DMS153 treated with DMSO at 0.1 percent for 48 hours (cell line): ENCODE results near the gene MORC2.

ENCODE experiments used
- DNase-seq: peaks from one replicate; lab custom pipeline; 2025; ENCODE audit not compliant: unreplicated experiment; lab: John Stamatoyannopoulos, UW

MORC2 gene

DNA sequence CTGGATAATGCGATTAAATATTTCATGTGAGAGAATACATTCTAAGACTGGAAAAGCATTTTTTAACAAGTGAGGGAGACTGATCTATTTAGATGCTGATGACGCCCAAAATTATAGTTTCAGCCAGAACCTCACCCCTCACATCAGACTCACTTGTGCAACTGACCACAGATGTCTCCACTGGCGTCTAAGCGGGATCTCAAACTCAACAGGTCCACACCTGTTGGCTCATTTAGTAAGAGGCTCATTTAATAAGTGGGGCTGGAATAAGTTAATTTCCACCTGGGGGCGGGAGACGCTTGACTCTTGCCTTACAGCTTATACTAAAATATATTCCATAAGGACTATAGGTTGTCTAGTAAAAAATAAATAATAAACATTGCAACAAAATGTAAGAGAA is 47.5 kb downstream of the MORC2 start:
- no peak for DNase-seq

DNA sequence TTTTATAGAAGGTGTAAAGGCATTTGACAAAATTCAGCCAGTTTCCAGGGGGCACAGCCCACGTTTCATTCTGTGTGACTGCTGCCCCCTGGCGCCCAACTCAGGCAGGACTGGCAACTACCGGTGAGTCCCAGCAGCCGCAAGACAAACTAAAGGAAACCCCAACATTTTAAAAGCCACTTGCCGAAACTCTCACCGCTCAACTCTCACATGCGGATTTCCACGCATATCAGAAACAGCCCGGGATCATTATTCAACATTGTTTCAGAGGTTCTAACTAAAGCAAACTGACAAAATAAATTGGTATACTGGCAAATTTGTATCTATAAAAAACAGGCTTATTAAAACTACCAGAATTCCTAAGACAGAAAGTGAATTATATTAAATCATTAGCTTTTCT is 48.2 kb downstream of the MORC2 start:
- DNase-seq, result peak; percentile 23

- DNase-seq, result no peak
Measured at GRCh38 chr22:30919973-30920372, 48.6 kb downstream of the MORC2 start.

DNA sequence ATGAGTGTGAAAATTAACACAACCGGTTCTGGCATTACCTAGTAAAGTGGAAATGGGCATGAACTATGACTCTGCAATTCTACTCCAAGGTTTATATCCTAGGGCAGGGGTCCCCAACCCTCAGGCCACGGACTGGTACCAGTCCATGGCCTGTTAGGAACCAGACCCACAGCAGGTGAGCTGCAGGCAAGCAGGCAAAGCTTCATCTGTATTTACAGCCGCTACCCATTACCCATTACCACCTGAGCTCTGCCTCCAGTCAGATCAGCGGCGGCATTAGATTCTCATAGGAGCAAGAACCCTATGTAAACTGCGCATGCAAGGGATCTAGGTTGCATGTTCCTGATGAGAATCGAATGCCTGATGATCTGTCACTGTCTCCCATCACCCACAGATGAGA is 49.8 kb downstream of the MORC2 start:
- no peak for DNase-seq

DNA sequence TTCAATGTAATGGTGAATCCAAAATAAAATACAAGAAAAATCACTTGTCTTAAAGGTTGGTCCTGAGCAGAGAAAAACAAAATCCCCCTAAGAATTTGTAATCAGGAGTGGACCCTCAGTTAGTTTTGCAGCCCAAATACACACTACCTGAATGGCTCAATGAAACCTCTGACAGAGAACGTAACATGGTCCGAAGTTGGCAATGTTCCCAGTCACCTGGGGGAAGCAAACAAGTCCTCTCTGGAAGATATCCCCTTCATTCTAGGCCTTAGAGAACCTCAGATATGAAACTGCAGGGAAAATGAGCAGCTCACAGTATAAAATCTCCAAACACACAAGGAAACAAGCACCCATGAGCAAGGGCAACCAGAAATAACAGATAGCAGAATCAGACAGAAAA is 58.2 kb downstream of the MORC2 start:
- no peak for DNase-seq

GRCh38 chr22:30909306-30909705 is 59.3 kb downstream of the MORC2 start:
- DNase-seq, result no peak

- DNase-seq, result no peak
Measured at GRCh38 chr22:30908051-30908461, 60.5 kb downstream of the MORC2 start.

GRCh38 chr22:30906946-30907345 is 61.6 kb downstream of the MORC2 start:
- no peak for DNase-seq

GRCh38 chr22:30906411-30906810 is 62.2 kb downstream of the MORC2 start:
- no peak for DNase-seq

GRCh38 chr22:30905696-30906341 is 62.8 kb downstream of the MORC2 start:
- DNase-seq, result no peak

DNA sequence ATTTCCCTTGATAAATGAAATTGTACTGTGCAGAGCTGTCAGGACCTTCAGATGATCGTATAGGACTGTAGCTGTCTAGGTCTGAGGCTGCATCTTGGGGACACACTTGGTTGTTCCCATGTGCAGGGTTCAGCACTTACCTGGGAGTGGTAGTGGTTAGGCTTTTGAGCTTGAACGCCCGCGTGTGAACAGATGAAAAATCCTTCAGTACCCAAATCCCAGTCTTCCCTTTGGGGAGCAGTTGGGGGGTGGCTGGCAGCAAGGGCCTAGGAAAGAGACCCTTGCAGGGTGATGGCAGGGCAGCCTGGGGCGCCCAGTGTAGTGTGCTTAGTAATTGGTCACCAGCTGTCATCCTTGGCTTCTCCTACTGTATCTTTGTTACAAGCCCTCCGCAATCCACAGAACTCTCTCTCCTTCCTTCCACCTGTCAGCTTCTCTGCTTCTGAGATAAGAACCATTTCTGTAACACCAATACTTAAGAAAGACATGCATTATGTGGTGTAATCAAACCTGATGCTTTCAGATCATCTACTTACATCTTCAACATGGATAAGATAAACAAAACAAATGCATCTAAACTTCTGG is 64.6 kb downstream of the MORC2 start:
- DNase-seq, result no peak

DNA sequence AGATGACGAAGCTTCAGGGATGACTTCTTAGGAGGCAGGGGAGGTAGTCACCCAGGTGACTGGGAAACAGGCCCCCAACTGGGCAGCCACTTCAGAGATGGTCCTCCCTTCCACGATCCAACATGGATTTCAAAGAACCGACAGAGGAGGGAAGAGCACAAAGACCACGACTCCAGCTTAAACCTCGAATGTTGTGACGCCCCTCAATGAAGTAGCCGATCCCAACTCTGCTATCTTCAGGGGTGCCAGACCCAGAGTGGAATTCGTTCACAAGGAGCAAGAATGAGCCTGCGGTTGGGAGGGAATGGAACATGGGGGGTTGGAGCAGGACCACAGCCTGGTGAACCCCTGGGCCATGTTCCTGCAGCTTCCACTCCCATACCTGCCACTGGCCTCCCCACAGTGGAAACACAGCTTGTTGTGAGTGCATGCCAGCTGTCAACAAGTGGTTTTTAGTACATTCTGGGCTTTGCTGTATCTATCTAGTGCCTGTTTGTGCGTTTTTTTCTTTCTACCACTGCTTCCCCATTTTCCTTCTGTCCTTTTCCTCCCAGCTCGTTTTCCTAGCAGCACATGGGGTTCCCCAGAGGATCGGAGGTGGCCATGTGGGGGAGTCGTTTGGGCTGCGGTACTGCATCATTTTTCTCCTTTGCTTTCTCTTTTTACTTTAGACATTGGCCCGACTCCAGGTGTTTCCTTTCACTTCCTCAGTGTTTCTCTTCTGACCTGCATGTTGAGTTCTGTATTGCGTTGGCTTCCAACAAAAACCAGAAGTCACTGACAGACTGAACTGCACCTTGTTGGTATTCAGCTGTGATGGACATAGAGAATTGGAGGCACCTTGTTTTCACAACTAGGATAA is 65.8 kb downstream of the MORC2 start:
- DNase-seq, result no peak

DNA sequence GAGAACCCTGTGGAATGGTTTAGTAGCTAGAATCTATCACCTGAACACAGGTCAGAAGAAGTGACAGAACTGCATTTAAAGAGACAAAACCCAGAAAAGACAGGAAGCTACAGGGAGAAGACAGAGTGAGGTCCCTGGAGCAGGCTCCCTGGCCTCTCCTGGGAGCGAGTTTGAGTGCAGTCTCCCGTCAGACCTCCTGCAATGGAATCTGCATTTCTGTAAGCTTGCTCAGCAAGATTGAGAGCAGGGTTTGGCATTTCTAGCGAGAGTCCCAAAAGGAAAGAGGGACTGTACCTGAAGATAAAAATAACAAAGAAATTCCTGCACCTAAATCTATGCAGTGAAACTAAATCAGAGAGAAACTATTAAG is 74.2 kb downstream of the MORC2 start:
- no peak for DNase-seq

- DNase-seq, result no peak
Measured at GRCh38 chr22:30893434-30894370, 74.9 kb downstream of the MORC2 start.

GRCh38 chr22:30892731-30893221 is 75.8 kb downstream of the MORC2 start:
- no peak for DNase-seq

DNA sequence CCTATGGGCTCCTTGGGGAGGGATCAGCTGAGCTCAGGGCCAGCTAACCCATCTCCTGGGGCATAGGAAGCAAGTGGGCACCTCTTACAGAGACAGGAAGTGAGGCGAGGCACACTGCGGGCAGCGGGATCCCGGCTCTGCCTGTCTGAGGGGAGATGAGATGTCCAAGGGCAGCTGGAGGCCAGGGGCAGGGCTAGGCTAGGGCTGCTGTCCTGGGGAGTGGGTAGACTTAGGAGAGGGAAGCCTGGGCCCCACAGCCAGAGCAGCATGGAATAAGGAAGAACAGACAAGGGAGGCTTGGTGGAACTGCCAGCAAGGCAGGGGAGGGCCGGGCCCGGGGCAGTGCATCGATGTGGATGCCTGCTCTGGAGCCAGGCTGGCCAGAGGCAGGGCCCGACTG is 76.3 kb downstream of the MORC2 start:
- no peak for DNase-seq

GRCh38 chr22:30891781-30892180 is 76.8 kb downstream of the MORC2 start:
- DNase-seq, result no peak

DNA sequence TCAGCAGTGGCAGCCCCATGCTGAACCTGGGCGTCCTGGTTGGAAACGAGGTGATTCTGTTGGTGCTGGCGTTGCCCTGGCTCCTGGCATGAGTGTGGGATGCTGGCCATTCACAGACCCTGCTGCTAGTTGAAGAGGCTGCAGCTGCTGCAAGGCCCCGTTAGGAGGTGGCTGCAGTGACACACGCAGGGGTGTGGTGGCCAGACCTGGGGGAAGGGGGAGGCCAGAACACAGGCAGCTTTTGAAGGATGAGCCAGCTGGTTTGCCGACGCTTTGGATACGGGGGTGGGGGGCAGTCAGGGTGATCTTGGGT is 77.2 kb downstream of the MORC2 start:
- DNase-seq, result no peak

DNA sequence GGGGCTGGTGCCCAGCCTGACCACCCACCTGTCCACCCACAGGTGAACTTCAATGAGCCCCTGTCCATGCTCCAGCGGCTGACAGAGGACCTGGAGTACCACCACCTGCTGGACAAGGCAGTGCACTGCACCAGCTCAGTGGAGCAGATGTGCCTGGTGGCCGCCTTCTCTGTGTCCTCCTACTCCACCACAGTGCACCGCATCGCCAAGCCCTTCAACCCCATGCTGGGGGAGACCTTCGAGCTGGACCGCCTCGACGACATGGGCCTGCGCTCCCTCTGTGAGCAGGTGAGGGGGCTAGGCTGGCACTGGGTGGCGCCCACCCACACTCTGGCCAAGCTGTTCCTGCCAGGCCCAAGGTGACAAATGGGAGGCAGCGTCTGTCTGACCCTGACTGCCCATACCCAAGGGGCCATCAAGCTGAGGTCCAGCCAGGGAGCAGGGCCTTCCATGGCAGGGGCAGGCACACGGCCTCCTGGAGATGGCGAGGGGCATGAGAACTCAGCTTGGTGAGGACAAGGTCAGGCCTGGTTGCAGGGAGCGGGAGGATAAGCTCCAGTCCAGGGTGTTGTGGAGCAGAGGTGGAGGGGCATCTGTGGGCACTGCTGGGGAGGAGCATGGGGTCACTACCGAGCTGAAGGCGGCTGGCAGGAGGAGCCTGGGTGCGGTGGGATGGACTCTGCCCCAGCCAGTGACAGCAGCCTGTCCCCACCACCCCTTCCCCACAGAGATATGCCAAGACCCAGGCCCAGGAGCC is 77.7 kb downstream of the MORC2 start:
- no peak for DNase-seq

GRCh38 chr22:30889996-30890480 is 78.5 kb downstream of the MORC2 start:
- no peak for DNase-seq
